ENCODE results near the gene CHSY1.
"Not testable (repeated sequence)": the region's sequence is repeated elsewhere in the genome, so short reads cannot be mapped to it uniquely, and the experiment has no call there.

The CHSY1 gene

GRCh38 chr15:101221902-101222301 is 29.9 kb downstream of the CHSY1 start:
- TF ChIP-seq CTCF (IDR thresholded peaks at IDR 0.05; ENCODE audit: low read depth, low read length, missing control alignments) = no peak
- no peak overlapping the region for H3K4me3 ChIP-seq (ENCODE audit: low read depth, low read length)
- in situ Hi-C loops (cut with HindIII; ENCODE audit: low sequenced_read_pairs) = no loop called here
- no peak for DNase-seq (ENCODE audit: low read depth)

DNA sequence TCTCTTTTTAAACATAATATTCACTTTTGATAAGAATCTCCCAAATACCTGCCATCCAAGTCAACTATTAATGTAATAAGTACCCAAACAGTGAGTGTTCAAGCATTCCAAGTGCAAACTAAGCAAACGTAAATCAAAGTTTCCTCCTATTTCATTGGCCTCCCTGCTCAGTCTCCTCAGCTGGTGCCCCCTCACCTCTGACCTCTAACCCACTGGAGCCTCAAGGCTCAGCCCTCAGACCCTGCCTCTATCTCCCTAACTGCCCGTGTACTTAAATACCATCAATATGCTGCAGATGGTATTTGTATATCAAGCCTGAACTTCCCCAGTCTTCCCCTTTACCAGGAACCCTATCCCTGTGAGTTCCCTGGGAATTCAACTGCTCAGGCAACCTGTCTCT is 31.8 kb downstream of the CHSY1 start:
- no peak for DNase-seq (ENCODE audit: low read depth)
- in situ Hi-C loops (cut with HindIII; ENCODE audit: low sequenced_read_pairs) = no loop called here
- no peak for TF ChIP-seq CTCF (IDR thresholded peaks at IDR 0.05; ENCODE audit: low read depth, low read length, missing control alignments)
- no peak overlapping the region for H3K4me3 ChIP-seq (ENCODE audit: low read depth, low read length)

DNA sequence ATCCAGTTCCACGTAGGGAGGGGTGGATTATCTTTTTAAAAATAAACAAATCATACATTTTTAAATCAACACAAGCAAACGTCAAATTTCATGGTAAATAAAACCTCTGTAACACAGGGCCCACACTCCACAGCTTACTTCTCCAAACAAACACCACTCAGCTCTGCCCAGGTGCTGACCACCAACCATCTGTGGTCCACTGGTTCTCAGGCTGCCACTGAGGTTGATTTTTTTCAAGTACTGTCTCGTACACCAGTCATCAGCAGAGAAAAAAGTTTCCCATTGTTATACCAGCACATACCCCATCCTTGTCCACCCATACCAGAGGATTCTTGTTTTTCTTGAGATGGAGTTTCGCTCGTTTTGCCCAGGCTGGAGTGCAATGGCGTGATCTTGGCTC is 32.4 kb downstream of the CHSY1 start:
- no peak for DNase-seq (ENCODE audit: low read depth)
- no peak for TF ChIP-seq CTCF (IDR thresholded peaks at IDR 0.05; ENCODE audit: low read depth, low read length, missing control alignments)
- no peak overlapping the region for H3K4me3 ChIP-seq (ENCODE audit: low read depth, low read length)
- in situ Hi-C loops (cut with HindIII; ENCODE audit: low sequenced_read_pairs) = no loop called here

GRCh38 chr15:101217446-101217845 is 34.4 kb downstream of the CHSY1 start:
- no peak for DNase-seq (ENCODE audit: low read depth)
- in situ Hi-C loops (cut with HindIII; ENCODE audit: low sequenced_read_pairs) = no loop called here
- no peak overlapping the region for H3K4me3 ChIP-seq (ENCODE audit: low read depth, low read length)
- no peak for TF ChIP-seq CTCF (IDR thresholded peaks at IDR 0.05; ENCODE audit: low read depth, low read length, missing control alignments)

- in situ Hi-C loops (cut with HindIII; ENCODE audit: low sequenced_read_pairs) = no loop called here
- H3K4me3 ChIP-seq (ENCODE audit: low read depth, low read length) = no peak overlapping the region
- DNase-seq (ENCODE audit: low read depth) = no peak
Observed at GRCh38 chr15:101216100-101216499, 35.7 kb downstream of the CHSY1 start.

GRCh38 chr15:101215681-101216080 is 36.2 kb downstream of the CHSY1 start:
- in situ Hi-C loops (cut with HindIII; ENCODE audit: low sequenced_read_pairs) = no loop called here
- no peak for TF ChIP-seq CTCF (IDR thresholded peaks at IDR 0.05; ENCODE audit: low read depth, low read length, missing control alignments)
- no peak for DNase-seq (ENCODE audit: low read depth)
- no peak overlapping the region for H3K4me3 ChIP-seq (ENCODE audit: low read depth, low read length)

More at GRCh38 chr15:101216100-101216499, 35.7 kb downstream of the CHSY1 start:
- no peak for TF ChIP-seq CTCF (IDR thresholded peaks at IDR 0.05; ENCODE audit: low read depth, low read length, missing control alignments)

GRCh38 chr15:101214435-101215097 is 37.3 kb downstream of the CHSY1 start:
- in situ Hi-C loops (cut with HindIII; ENCODE audit: low sequenced_read_pairs); H3K4me3 ChIP-seq (ENCODE audit: low read depth, low read length); DNase-seq (ENCODE audit: low read depth): not testable (repeated sequence)

All from astrocyte of the cerebellum (primary cell).